T-helper 1 cell treated with Interleukin-12 subunit alpha and Interleukin-12 subunit beta and Interleukin-4 antibody, amounts not matched to agents 30 μg/mL and 1 μg/mL, for 36 hours (primary cell): Measurements from ENCODE around the gene EYS.
"Not testable (repeated sequence)": the region's sequence is repeated elsewhere in the genome, so short reads cannot be mapped to it uniquely, and the experiment has no call there.

Experiments
- H3K27ac Mint-ChIP-seq: one replicate; pipeline ENCODE4 v1.8.0; 2021; ENCODE audit warnings: mild to moderate bottlenecking, mixed read lengths
- H3K27me3 Mint-ChIP-seq: one replicate; pipeline ENCODE4 v1.8.0; 2021; ENCODE audit warnings: low read depth, mixed read lengths
- H3K36me3 Mint-ChIP-seq: one replicate; pipeline ENCODE4 v1.8.0; 2021; ENCODE audit warnings: low read depth, mixed read lengths
- H3K4me1 Mint-ChIP-seq: one replicate; pipeline ENCODE4 v1.8.0; 2021; ENCODE audit warnings: low read depth, mixed read lengths
- H3K4me3 Mint-ChIP-seq: one replicate; pipeline ENCODE4 v1.8.0; 2021; ENCODE audit warnings: mild to moderate bottlenecking, moderate library complexity, mixed read lengths
- H3K9me3 Mint-ChIP-seq: one replicate; pipeline ENCODE4 v1.8.0; 2021; ENCODE audit warnings: mixed read lengths

EYS gene

DNA sequence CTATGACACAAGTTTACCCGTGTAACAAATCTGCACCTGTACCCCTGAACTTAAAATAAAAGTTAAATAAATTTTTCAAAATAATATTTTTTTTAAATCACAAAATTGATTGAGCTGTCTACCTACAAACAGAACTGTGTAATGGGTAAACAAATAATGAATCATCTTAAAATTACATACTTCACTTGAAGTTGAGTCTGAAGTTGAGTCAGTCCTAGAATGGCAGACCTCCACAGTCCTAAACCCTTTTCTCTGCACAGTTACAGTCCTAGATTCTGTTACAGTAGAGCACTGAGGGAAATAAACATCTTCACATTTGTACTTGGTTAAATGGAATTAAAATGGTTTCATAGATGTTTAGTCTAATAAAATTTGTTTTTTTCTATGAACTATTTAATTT, 1190.6 kb downstream of the EYS start:
- H3K4me1 Mint-ChIP-seq, result no peaks in the 10 kb centered on the region
- H3K4me3 Mint-ChIP-seq, result no peak overlapping the region
- H3K27ac Mint-ChIP-seq, result no peak overlapping the region
- H3K36me3 Mint-ChIP-seq, result no peaks in the 10 kb centered on the region
- no peaks in the 10 kb centered on the region for H3K27me3 Mint-ChIP-seq
- peaks cover 3% of the 10 kb centered on the region for H3K9me3 Mint-ChIP-seq

DNA sequence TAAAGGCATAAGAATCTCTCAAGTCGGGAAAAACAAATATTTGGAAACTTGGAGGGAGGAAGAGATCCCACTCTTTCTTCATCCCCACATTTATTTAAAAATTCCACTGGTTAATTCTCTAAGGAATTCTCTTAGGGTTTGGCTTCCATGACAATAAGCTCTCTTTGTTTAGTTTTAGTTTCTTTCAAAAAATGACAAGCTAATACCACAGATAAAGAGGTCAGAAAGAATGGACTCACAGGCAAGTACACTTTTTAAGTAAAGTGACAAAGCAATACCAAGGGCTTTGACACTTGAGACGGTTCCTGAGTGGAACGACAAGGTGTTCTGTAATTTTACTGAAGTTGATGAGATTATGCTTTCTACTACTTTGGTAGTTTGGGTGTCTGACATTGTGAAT, 1199.4 kb downstream of the EYS start:
- no peak overlapping the region for H3K4me3 Mint-ChIP-seq
- no peaks in the 10 kb centered on the region for H3K4me1 Mint-ChIP-seq
- H3K9me3 Mint-ChIP-seq, result peaks cover 8% of the 10 kb centered on the region
- no peak overlapping the region for H3K27ac Mint-ChIP-seq
- no peaks in the 10 kb centered on the region for H3K36me3 Mint-ChIP-seq
- no peaks in the 10 kb centered on the region for H3K27me3 Mint-ChIP-seq

DNA sequence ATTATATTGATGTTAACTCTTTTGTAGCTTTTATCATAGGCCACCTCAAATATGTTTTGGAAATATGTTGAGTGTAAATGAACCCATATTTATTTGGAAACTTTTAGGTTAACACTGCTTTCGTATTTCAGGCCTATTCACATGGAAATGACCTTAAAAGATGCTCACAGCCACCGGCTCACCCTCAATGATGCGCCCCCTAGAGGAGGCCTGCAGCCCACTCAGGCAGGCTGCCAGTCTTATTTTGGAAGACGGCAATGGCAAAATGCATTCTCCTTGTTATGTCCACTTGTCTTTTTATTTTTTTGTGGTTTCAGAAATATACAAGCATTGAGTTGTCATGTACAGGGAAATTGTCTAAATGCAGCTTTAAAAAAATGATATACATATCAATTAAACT, 1201.7 kb downstream of the EYS start:
- Mint-ChIP-seq H3K36me3 (no peaks in the 10 kb centered on the region), H3K4me3 (no peak overlapping the region), H3K9me3 (peaks cover 5% of the 10 kb centered on the region), H3K27me3 (no peaks in the 10 kb centered on the region), H3K27ac (no peak overlapping the region), H3K4me1 (no peaks in the 10 kb centered on the region)

DNA sequence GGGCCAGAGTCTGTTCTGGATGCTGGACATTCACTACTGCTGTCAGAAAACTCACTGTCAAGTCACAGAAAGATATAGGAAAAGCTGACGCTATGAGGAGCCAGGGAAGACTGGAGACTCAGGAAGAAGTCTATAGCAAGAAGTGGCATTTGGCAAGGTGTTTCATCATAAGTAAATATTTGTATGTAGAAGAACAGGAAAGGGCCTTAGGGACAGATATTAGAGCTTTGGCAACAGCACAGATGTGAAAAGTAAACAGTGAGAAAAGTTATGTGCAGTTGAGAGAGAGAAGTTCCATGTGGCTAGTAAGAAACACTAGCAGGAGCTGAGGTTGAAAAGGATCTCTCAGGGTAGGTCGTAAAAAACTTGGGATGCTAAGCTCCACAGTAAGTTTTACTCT, 1202.5 kb downstream of the EYS start:
- Mint-ChIP-seq H3K9me3 (peaks cover 5% of the 10 kb centered on the region), H3K36me3 (no peaks in the 10 kb centered on the region), H3K4me3 (no peak overlapping the region), H3K4me1 (no peaks in the 10 kb centered on the region), H3K27ac (no peak overlapping the region), H3K27me3 (no peaks in the 10 kb centered on the region)

DNA sequence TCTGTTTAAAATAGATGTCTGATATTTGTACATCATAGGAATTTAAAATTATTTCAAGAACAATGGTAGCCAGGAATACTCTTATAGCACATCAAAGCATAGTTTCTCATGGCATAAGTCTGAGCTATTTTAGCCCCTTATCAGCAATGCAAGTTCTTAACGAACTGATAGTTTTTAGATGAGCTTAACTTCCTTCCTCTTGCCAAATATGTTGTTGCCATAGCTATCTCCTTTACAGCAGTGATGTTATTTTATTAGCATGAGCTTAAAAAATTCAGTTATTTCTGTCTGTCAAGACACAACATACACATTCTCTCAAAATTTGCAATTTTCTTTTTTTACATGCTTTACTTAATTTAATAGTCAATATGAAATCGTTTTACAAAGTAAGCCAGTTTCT, 1204.2 kb downstream of the EYS start:
- H3K4me3 Mint-ChIP-seq, result no peak overlapping the region
- no peaks in the 10 kb centered on the region for H3K36me3 Mint-ChIP-seq
- no peaks in the 10 kb centered on the region for H3K4me1 Mint-ChIP-seq
- H3K27me3 Mint-ChIP-seq, result no peaks in the 10 kb centered on the region
- H3K9me3 Mint-ChIP-seq, result peaks cover 5% of the 10 kb centered on the region
- H3K27ac Mint-ChIP-seq, result no peak overlapping the region

DNA sequence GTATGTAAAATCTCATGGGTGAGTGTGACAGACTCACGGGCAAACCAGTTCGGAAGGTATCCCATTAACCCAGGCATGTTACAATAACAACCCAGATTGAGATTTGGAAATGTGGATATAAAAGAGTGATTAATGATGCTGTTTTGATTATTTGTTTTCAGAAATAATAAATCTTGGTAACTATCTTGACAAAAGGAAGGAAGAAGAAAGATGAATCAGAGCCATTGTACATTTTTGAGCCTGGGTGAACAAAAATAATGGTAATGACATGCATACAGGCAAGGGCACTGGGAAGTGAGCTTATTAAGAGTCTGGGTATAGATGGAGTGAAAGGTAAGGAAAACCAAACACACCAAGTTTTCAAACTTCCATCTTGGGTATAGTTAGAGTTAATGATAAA, 1209.4 kb downstream of the EYS start:
- no peak overlapping the region for H3K27ac Mint-ChIP-seq
- no peaks in the 10 kb centered on the region for H3K36me3 Mint-ChIP-seq
- no peak overlapping the region for H3K4me3 Mint-ChIP-seq
- H3K4me1 Mint-ChIP-seq, result no peaks in the 10 kb centered on the region
- H3K9me3 Mint-ChIP-seq, result no peaks in the 10 kb centered on the region
- H3K27me3 Mint-ChIP-seq, result no peaks in the 10 kb centered on the region

DNA sequence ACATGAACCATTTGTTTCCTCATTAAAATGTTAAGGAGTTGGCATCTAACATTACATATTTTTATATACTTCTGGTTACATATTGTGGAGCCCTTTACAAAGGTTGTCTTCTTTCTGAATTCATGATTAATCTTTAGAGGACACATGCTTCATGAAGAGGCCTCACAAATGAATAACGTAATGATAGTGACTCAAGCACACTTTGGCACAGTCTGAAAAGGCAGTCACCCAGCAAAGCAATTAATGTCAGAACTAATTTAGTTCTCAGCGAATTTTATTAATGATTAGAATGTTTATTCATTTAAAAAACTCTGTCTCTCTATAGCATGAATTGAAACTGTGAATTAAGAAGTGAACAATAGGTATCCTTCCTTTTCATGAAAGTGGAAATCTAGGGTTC, 1217.3 kb downstream of the EYS start:
- Mint-ChIP-seq H3K27me3 (no peaks in the 10 kb centered on the region), H3K9me3 (no peaks in the 10 kb centered on the region), H3K4me3 (no peak overlapping the region), H3K4me1 (no peaks in the 10 kb centered on the region), H3K27ac (no peak overlapping the region), H3K36me3 (no peaks in the 10 kb centered on the region)

DNA sequence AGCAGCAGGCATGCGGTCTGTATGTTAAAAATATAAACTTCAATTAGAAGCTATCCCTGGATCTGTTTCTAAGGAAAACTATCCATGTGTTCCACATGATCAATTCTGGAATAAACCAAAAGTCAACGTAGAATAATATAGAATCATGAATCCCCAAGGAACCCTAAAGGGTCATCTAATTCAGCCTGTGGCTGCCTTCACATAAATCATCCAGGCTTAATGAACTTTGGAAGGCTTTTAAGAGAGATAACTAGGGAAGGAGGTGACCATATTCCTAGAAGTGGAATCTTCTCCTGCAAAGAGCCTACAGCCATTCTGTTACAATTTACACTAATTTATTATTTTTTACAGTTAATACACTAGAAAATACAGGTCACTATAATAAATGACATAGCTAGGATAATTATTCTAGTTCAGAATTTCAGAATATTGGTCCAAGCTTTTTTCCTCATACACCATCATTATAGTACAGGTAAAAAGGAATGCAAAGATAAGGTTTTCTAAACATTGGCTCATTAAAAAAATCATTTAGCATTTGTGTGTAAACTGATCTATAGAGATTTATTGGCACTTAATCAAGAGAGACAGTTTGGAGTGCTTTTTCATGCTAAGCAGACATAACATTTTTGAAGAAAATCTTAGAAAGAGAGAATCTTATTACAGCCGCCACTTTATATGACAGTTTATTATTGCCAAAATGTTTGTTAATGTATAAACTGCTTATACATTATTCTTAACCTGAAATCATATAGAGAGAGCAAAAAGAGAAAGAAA, 1220.3 kb downstream of the EYS start:
- Mint-ChIP-seq H3K9me3 (no peaks in the 10 kb centered on the region), H3K36me3 (no peaks in the 10 kb centered on the region), H3K27me3 (no peaks in the 10 kb centered on the region)

DNA sequence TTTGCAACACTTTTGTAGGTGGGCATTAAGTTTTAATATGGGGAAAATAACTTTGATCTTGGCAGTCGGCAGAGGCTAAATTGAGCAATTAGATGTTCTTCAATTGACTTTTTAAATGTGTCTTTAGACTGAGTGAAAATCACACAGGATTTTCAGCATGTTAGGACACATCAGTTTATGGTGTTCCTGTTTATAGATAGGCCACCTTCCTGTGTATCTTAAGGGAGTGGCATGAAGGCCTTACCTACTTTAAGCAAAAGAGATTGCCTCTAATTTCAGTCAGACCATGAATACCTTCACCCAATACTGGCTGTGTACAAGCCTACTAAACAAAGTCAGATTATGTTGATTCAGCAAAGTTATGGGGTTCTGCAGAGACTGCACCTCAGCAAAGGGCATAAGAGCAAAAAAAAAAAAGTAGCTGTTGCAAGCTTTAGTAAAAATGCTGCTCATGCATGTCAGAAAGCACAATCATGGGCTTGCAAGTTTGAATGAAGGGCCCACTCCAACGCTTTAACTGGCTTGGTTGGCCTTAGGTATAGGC, 1223.0 kb downstream of the EYS start:
- Mint-ChIP-seq H3K27ac (no peak overlapping the region), H3K4me3 (no peak overlapping the region), H3K36me3 (no peaks in the 10 kb centered on the region), H3K27me3 (no peaks in the 10 kb centered on the region), H3K9me3 (no peaks in the 10 kb centered on the region), H3K4me1 (no peaks in the 10 kb centered on the region)

More for the DNA sequence above, 1220.3 kb downstream of the EYS start:
- Mint-ChIP-seq H3K27ac (no peak overlapping the region), H3K4me1 (no peaks in the 10 kb centered on the region), H3K4me3 (no peak overlapping the region)

DNA sequence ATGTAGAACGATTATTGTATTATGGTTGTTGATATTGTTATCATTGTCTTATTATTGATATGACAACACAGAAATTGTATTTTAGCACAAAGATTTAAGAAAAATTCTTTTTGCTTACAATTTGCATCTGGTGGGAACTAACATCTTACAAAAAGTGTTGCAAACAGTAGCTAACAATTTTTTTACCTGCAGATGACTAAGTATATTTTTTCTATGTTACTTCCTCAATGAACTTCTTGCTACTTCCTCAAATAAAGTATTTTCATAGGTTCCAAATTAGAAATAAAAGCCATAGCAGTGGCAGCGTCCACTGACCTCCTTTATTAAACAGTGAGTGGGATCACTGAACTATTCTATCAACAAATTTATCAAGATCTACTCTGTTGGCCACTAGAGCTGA, 1224.4 kb downstream of the EYS start:
- H3K4me3 Mint-ChIP-seq, result no peak overlapping the region
- no peaks in the 10 kb centered on the region for H3K9me3 Mint-ChIP-seq
- no peaks in the 10 kb centered on the region for H3K36me3 Mint-ChIP-seq
- no peaks in the 10 kb centered on the region for H3K4me1 Mint-ChIP-seq
- no peak overlapping the region for H3K27ac Mint-ChIP-seq
- no peaks in the 10 kb centered on the region for H3K27me3 Mint-ChIP-seq

DNA sequence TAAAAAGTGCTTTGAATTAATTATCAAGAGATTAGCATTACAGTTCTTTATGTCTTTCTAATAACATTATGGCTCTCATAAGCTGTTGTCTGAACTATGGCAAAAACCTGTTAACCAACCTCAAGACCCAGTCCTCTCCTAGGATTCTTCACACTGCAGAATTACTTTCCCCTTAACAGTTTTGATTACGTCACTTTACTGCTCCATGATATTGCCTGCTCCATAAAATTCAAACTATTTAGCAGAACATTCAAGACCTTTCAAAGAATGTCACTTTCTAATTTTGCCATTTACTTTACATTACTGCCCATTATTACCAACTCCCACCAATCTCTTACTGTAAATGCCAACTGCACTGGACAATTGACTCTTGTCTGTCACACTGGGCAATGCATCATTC, 1227.9 kb downstream of the EYS start:
- no peak overlapping the region for H3K27ac Mint-ChIP-seq
- no peaks in the 10 kb centered on the region for H3K27me3 Mint-ChIP-seq
- H3K36me3 Mint-ChIP-seq, result no peaks in the 10 kb centered on the region
- H3K4me1 Mint-ChIP-seq, result no peaks in the 10 kb centered on the region
- no peak overlapping the region for H3K4me3 Mint-ChIP-seq
- H3K9me3 Mint-ChIP-seq, result peaks cover 3% of the 10 kb centered on the region

DNA sequence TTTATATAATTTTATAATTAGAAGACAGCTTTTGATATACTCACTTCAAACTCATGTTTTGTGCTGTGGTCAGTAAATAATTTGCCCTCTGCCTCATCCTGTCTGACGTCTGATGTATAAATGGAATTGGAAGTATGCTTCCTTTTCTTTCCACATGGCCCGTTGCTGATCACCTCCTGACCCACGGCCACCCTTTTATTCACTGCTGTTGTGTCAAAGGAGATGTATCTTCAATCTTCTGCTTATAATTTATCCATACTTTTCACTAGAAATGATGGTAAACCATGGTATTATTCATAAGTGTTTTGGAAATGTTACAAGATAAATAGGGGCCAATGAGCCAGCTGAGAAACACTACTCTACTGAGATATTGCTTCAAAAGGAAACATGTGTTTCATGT, 1229.6 kb downstream of the EYS start:
- peaks cover 3% of the 10 kb centered on the region for H3K9me3 Mint-ChIP-seq
- no peaks in the 10 kb centered on the region for H3K36me3 Mint-ChIP-seq
- H3K4me1 Mint-ChIP-seq, result no peaks in the 10 kb centered on the region
- no peak overlapping the region for H3K4me3 Mint-ChIP-seq
- H3K27ac Mint-ChIP-seq, result no peak overlapping the region
- H3K27me3 Mint-ChIP-seq, result no peaks in the 10 kb centered on the region

DNA sequence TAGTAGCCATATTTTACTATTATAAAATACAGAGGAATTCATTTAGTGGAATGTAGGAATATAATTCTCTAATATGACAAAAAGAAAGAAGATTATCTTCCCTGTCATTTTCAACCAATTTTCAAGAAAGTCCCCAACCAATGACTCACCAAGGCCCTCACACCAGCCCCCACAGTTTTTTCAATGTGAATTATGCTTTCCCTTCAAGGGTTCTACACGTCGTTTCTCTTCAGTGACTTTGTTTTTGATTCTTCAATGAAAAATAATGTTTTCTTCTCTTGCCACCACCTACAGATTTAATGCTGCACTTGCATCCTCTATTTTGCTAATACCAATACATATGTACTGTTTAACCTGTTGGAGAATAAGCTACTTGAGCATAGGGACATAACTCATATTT, 1230.1 kb downstream of the EYS start:
- Mint-ChIP-seq H3K27me3 (no peaks in the 10 kb centered on the region), H3K4me3 (no peak overlapping the region), H3K4me1 (no peaks in the 10 kb centered on the region), H3K9me3 (peaks cover 3% of the 10 kb centered on the region), H3K27ac (no peak overlapping the region), H3K36me3 (no peaks in the 10 kb centered on the region)

DNA sequence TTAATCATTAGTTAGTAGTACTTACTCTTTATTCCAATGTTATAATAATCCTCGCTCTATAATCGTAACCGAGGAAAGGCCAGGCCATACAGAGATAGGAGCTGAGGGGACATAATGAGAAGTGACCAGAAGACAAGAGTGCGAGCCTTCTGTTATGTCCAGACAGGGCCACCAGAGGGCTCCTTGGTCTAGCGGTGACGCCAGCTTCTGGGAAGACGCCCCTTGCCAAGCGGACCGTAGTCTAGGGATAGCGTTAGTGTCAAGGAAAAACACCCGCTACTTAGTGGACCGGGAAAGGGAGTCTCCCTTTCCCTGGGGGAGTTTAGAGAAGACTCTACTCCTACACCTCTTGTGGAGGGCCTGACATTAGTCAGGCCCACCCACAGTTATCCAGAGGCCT, 1237.6 kb downstream of the EYS start:
- H3K27ac Mint-ChIP-seq, H3K4me3 Mint-ChIP-seq, H3K27me3 Mint-ChIP-seq, H3K4me1 Mint-ChIP-seq, H3K36me3 Mint-ChIP-seq: not testable (repeated sequence)
- H3K9me3 Mint-ChIP-seq, result peaks cover 24% of the 10 kb centered on the region

DNA sequence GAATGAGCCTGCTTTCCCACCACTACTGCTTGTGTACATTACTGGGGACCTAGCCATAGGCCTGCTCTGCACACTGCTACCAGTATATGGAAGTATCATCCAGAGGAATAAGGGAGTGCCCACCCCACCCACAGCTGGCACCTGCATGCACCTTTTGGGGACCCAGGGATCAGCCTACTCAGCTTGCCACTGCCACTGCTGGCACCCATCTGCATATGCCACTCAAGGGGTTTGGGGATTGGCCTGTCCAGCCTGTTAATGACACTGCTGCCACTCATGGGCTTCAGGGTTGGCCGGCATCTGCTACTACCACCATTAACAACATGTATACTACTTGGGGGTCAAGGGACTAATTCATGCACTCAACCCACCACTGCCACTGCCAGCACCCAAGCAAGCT, 1239.4 kb downstream of the EYS start:
- Mint-ChIP-seq H3K27ac (no peak overlapping the region), H3K4me1 (no peaks in the 10 kb centered on the region), H3K36me3 (no peaks in the 10 kb centered on the region), H3K4me3 (no peak overlapping the region), H3K9me3 (peaks cover 24% of the 10 kb centered on the region), H3K27me3 (no peaks in the 10 kb centered on the region)
